ENCODE results near the gene KIF11. TPM values are rescaled to one million over a fixed set of nuclear protein-coding genes. Genes with fewer than 3 reads are reported as not detected.
A peak's percentile ranks its signal among the peaks of the same experiment; 100 is the strongest.

Gene KIF11
- total and polyA plus RNA-seq, 4 experiments from 2014 or later: 0.87 to 2.1 (median 1.5) TPM

DNA sequence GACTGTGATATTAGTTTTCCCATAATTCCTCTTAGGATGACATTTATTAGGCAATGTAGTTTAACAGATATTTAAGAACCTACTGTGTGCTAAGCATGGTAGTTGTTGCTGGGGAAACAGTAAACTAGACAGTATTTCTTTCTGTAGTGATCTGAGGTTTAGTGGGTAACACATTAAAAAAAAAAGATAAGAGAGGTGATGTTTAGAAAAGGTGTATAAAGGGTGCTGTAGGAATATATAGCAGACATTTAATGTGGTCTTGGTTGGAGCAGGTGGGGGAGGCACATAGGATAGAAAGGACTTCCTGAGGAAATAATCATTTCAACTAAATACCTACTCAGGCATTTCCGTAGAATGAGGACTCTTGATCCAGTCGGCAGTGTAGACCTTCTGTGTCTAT lies 11.9 kb downstream of the KIF11 start:
- no peaks in the 10 kb centered on the region for H3K9me3 ChIP-seq (ENCODE audit: control insufficient read depth in 1 of 2, low read length in 2 of 2)
- peaks cover 28 to 37% (median 32%) of the 10 kb centered on the region in 4 donors for H3K4me1 Mint-ChIP-seq
- CTCF ChIA-PET (ENCODE audit: partially characterized antibody): no interaction called here
- H3K9me3 Mint-ChIP-seq: no peaks in the 10 kb centered on the region
- H3K36me3 Mint-ChIP-seq: no peaks in the 10 kb centered on the region
- no peaks in the 10 kb centered on the region for H3K27me3 ChIP-seq (ENCODE audit: insufficient read depth, low read length)
- H3K27ac Mint-ChIP-seq: peak overlapping the region in 5 of 7 donors; percentile 1 to 85 (median 26)
- H3K36me3 ChIP-seq (ENCODE audit: insufficient read depth, low read length): no peaks in the 10 kb centered on the region
- no peaks in the 10 kb centered on the region for H3K27me3 Mint-ChIP-seq
- POLR2A ChIA-PET (ENCODE audit: partially characterized antibody): interaction anchor here (1.7 to 4.7 kb wide), 3 partner anchors 13 to 31 kb away, joined by 4 to 30 read pairs (median 8); partner anchors contain the start of genes IDE and KIF11
- peak overlapping the region; percentile 9 for H3K27ac ChIP-seq (ENCODE audit: low read depth, low read length)
- H3K4me3 ChIP-seq (ENCODE audit: low read length in 2 of 2): no peak overlapping the region
- no peak for DNase-seq
- H3K4me1 ChIP-seq (ENCODE audit: insufficient read depth, low read length): peaks cover 42% of the 10 kb centered on the region
- intact Hi-C loops (cut with micrococcal nuclease): no loop called here
- H3K4me3 Mint-ChIP-seq: peak overlapping the region in 4 of 8 donors; percentile 0 to 40 (median 4)

- H3K4me1 ChIP-seq (ENCODE audit: insufficient read depth, low read length): no peaks in the 10 kb centered on the region
- Mint-ChIP-seq H3K27me3 (no peaks in the 10 kb centered on the region), H3K9me3 (no peaks in the 10 kb centered on the region), H3K36me3 (peaks cover 3% of the 10 kb centered on the region in 2 donors), H3K27ac (no peak overlapping the region), H3K4me1 (peaks cover 0 to 10% (median under 1%) of the 10 kb centered on the region in 4 donors), H3K4me3 (no peak overlapping the region)
- H3K36me3 ChIP-seq (ENCODE audit: insufficient read depth, low read length): no peaks in the 10 kb centered on the region
- intact Hi-C loops (cut with micrococcal nuclease): no loop called here
- no peak for DNase-seq
- POLR2A ChIA-PET (ENCODE audit: partially characterized antibody): no interaction called here
- CTCF ChIA-PET (ENCODE audit: partially characterized antibody): no interaction called here
- no peak overlapping the region for H3K27ac ChIP-seq (ENCODE audit: low read depth, low read length)
- no peak overlapping the region for H3K4me3 ChIP-seq (ENCODE audit: low read length in 2 of 2)
- H3K27me3 ChIP-seq (ENCODE audit: insufficient read depth, low read length): no peaks in the 10 kb centered on the region
- no peaks in the 10 kb centered on the region for H3K9me3 ChIP-seq (ENCODE audit: control insufficient read depth in 1 of 2, low read length in 2 of 2)
These were observed 22.6 kb downstream of the KIF11 start for GRCh38 chr10:92615515-92615914.

DNA sequence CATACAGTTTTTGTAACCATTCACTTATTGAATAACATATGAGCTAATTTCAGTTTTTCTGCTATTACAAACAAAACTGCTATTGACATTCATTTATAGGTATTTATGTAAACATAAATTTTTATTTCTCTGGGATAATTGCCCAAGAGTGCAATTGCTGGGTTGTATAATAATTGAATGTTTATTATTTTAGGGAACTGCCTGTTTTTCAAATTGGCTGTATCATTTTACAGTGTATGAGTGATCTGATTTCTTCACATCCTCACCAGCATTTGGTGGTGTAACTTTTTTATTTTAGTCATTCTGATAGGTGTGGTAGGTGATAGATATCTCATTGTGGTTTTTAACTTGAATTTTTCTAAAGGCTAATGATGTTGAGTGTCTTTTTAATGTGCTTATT lies 26.4 kb downstream of the KIF11 start:
- no peaks in the 10 kb centered on the region for H3K36me3 ChIP-seq (ENCODE audit: insufficient read depth, low read length)
- H3K36me3 Mint-ChIP-seq: peaks cover 10 to 13% of the 10 kb centered on the region in 2 donors

DNA sequence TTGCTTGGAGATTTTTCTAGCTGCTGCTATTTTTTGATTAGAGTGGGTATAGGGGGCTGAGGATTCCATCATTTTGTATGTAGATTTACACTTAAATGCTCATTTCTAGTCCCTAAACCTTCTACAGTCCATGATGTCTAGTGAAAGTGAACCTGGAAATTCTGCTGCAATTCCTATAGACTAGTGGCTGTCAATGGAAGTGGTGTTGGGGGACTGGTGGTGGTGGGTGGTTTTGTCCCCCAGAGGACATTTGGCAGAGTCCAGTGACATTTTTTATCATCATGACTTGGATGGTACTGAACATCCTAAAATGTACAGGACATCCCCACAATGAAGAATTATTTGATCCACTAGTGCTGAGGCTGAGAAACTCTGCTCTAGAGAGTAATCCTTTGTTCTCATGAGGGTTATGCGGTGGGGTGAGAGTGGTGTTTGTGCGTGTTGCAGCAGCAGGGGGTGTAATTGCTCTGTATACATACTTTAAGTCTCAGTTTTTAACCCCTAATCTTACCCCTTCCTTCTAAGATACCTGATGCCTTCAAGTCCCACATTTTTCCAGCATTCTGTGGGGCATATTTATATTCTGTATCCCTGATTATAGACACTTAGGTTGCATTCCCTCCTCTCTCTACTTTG lies 35.0 kb downstream of the KIF11 start:
- intact Hi-C loops (cut with micrococcal nuclease): no loop called here
- H3K4me1 ChIP-seq (ENCODE audit: insufficient read depth, low read length): no peaks in the 10 kb centered on the region
- H3K36me3 ChIP-seq (ENCODE audit: insufficient read depth, low read length): no peaks in the 10 kb centered on the region
- no peak overlapping the region for H3K27ac ChIP-seq (ENCODE audit: low read depth, low read length)
- no peak overlapping the region for H3K27ac Mint-ChIP-seq
- DNase-seq: no peak
- no peak overlapping the region for H3K4me3 ChIP-seq (ENCODE audit: low read length in 2 of 2)
- peaks cover 0 to 16% (median under 1%) of the 10 kb centered on the region in 8 donors for H3K9me3 Mint-ChIP-seq
- no peak overlapping the region for H3K4me3 Mint-ChIP-seq
- no peaks in the 10 kb centered on the region for H3K4me1 Mint-ChIP-seq
- ChIA-PET POLR2A (ENCODE audit: partially characterized antibody) (no interaction called here), CTCF (ENCODE audit: partially characterized antibody) (no interaction called here)
- no peaks in the 10 kb centered on the region for H3K27me3 Mint-ChIP-seq
- H3K36me3 Mint-ChIP-seq: peaks cover 6 to 22% of the 10 kb centered on the region in 2 donors
- H3K27me3 ChIP-seq (ENCODE audit: insufficient read depth, low read length): no peaks in the 10 kb centered on the region
- no peaks in the 10 kb centered on the region for H3K9me3 ChIP-seq (ENCODE audit: control insufficient read depth in 1 of 2, low read length in 2 of 2)

More for the DNA sequence above, 26.4 kb downstream of the KIF11 start:
- H3K4me3 Mint-ChIP-seq: no peak overlapping the region
- H3K4me1 ChIP-seq (ENCODE audit: insufficient read depth, low read length): no peaks in the 10 kb centered on the region
- intact Hi-C loops (cut with micrococcal nuclease): no loop called here
- H3K27me3 ChIP-seq (ENCODE audit: insufficient read depth, low read length): no peaks in the 10 kb centered on the region
- no peaks in the 10 kb centered on the region for H3K27me3 Mint-ChIP-seq
- H3K4me1 Mint-ChIP-seq: peaks cover 0 to 8% (median under 1%) of the 10 kb centered on the region in 4 donors
- no peak for DNase-seq
- H3K9me3 Mint-ChIP-seq: peaks cover 0 to 2% (median 0%) of the 10 kb centered on the region in 8 donors
- CTCF ChIA-PET (ENCODE audit: partially characterized antibody): no interaction called here
- no peaks in the 10 kb centered on the region for H3K9me3 ChIP-seq (ENCODE audit: control insufficient read depth in 1 of 2, low read length in 2 of 2)
- H3K27ac ChIP-seq (ENCODE audit: low read depth, low read length): no peak overlapping the region
- POLR2A ChIA-PET (ENCODE audit: partially characterized antibody): no interaction called here
- H3K27ac Mint-ChIP-seq: peak overlapping the region in 1 of 7 donors; percentile 43
- H3K4me3 ChIP-seq (ENCODE audit: low read length in 2 of 2): no peak overlapping the region

- Mint-ChIP-seq H3K36me3 (peaks cover 1 to 13% of the 10 kb centered on the region in 2 donors), H3K9me3 (peaks cover 0 to 16% (median 0%) of the 10 kb centered on the region in 8 donors), H3K4me1 (no peaks in the 10 kb centered on the region), H3K27ac (no peak overlapping the region), H3K4me3 (no peak overlapping the region), H3K27me3 (no peaks in the 10 kb centered on the region)
- Histone ChIP-seq H3K4me1 (ENCODE audit: insufficient read depth, low read length) (no peaks in the 10 kb centered on the region), H3K9me3 (ENCODE audit: control insufficient read depth in 1 of 2, low read length in 2 of 2) (no peaks in the 10 kb centered on the region), H3K36me3 (ENCODE audit: insufficient read depth, low read length) (no peaks in the 10 kb centered on the region), H3K27me3 (ENCODE audit: insufficient read depth, low read length) (no peaks in the 10 kb centered on the region), H3K4me3 (ENCODE audit: low read length in 2 of 2) (no peak overlapping the region), H3K27ac (ENCODE audit: low read depth, low read length) (no peak overlapping the region)
- POLR2A ChIA-PET (ENCODE audit: partially characterized antibody): no interaction called here
- intact Hi-C loops (cut with micrococcal nuclease): loop anchor here (5.0 kb wide), 1 partner anchor 543 kb away; no protein-coding TSS in a partner anchor
- CTCF ChIA-PET (ENCODE audit: partially characterized antibody): interaction anchor here (1.0 kb wide), 1 partner anchor 113 kb away, joined by 5 read pairs; no protein-coding TSS in a partner anchor
- DNase-seq: no peak
These were observed 37.0 kb downstream of the KIF11 start for GRCh38 chr10:92629945-92630344.

GRCh38 chr10:92638037-92638436 lies 45.1 kb downstream of the KIF11 start:
- H3K27ac Mint-ChIP-seq: no peak overlapping the region
- no peaks in the 10 kb centered on the region for H3K9me3 ChIP-seq (ENCODE audit: control insufficient read depth in 1 of 2, low read length in 2 of 2)
- H3K27me3 Mint-ChIP-seq: no peaks in the 10 kb centered on the region
- CTCF ChIA-PET (ENCODE audit: partially characterized antibody): no interaction called here
- H3K4me1 Mint-ChIP-seq: no peaks in the 10 kb centered on the region
- H3K4me3 ChIP-seq (ENCODE audit: low read length in 2 of 2): no peak overlapping the region
- POLR2A ChIA-PET (ENCODE audit: partially characterized antibody): no interaction called here
- no peaks in the 10 kb centered on the region for H3K36me3 Mint-ChIP-seq
- H3K9me3 Mint-ChIP-seq: no peaks in the 10 kb centered on the region
- no peak overlapping the region for H3K27ac ChIP-seq (ENCODE audit: low read depth, low read length)
- no peaks in the 10 kb centered on the region for H3K4me1 ChIP-seq (ENCODE audit: insufficient read depth, low read length)
- intact Hi-C loops (cut with micrococcal nuclease): no loop called here
- H3K27me3 ChIP-seq (ENCODE audit: insufficient read depth, low read length): no peaks in the 10 kb centered on the region
- DNase-seq: no peak
- no peaks in the 10 kb centered on the region for H3K36me3 ChIP-seq (ENCODE audit: insufficient read depth, low read length)
- no peak overlapping the region for H3K4me3 Mint-ChIP-seq

DNA sequence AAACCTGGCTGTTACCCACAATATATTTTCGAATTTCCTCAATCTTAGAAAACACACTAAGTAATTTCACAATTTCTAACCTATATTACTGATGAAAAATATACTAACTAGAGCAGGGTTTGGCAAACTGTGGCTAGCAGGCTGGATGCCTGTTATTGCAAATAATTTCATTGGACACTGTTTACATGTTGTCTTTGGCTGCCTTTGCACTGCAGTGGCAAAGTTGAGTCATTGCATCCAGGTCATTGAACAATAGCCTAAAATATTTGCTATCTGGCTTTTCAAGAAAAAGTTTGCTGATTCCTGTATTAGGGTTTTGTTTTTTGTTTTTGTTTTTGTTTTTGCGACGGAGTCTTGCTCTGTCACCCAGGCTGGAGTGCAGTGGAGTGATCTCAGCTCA lies 47.2 kb downstream of the KIF11 start:
- Histone ChIP-seq H3K27me3 (ENCODE audit: insufficient read depth, low read length) (no peaks in the 10 kb centered on the region), H3K27ac (ENCODE audit: low read depth, low read length) (no peak overlapping the region), H3K9me3 (ENCODE audit: control insufficient read depth in 1 of 2, low read length in 2 of 2) (no peaks in the 10 kb centered on the region), H3K4me1 (ENCODE audit: insufficient read depth, low read length) (no peaks in the 10 kb centered on the region), H3K4me3 (ENCODE audit: low read length in 2 of 2) (no peak overlapping the region), H3K36me3 (ENCODE audit: insufficient read depth, low read length) (no peaks in the 10 kb centered on the region)
- POLR2A ChIA-PET (ENCODE audit: partially characterized antibody): no interaction called here
- peaks cover 0 to 6% (median 2%) of the 10 kb centered on the region in 4 donors for H3K4me1 Mint-ChIP-seq
- H3K9me3 Mint-ChIP-seq: no peaks in the 10 kb centered on the region
- DNase-seq: no peak
- no peaks in the 10 kb centered on the region for H3K36me3 Mint-ChIP-seq
- no peak overlapping the region for H3K27ac Mint-ChIP-seq
- intact Hi-C loops (cut with micrococcal nuclease): no loop called here
- H3K4me3 Mint-ChIP-seq: no peak overlapping the region
- H3K27me3 Mint-ChIP-seq: no peaks in the 10 kb centered on the region
- CTCF ChIA-PET (ENCODE audit: partially characterized antibody): interaction anchor here (1.6 kb wide), 1 partner anchor 9 kb away, joined by 4 read pairs; no protein-coding TSS in a partner anchor

Measured in CD4-positive, alpha-beta memory T cell (primary cell).